Measurements from ENCODE around the gene EPS8L2. TPM values are rescaled to one million over a fixed set of nuclear protein-coding genes. Genes with fewer than 3 reads are reported as not detected.

EPS8L2 gene
- total RNA-seq, 2 donors from 2014 or later, result 92.1 to 114 TPM

- Histone ChIP-seq H3K9me3 (no peaks in the 10 kb centered on the region), H3K36me3 (peaks cover 12 to 25% of the 10 kb centered on the region in 2 donors), H3K27ac (no peak overlapping the region), H3K4me3 (no peak overlapping the region), H3K4me1 (replicated peaks) (no peaks in the 10 kb centered on the region), H3K27me3 (replicated peaks; ENCODE audit: insufficient read depth) (no peaks in the 10 kb centered on the region)
- intact Hi-C loops (cut with DNase I), result no loop called here
- no peak for DNase-seq (ENCODE audit: low spot score)
- TF ChIP-seq POLR2A (IDR thresholded peaks at IDR 0.05) (no peak), CTCF (IDR thresholded peaks at IDR 0.05) (no peak), POLR2AphosphoS5 (IDR thresholded peaks at IDR 0.05) (no peak)
- 89% methylated on average over 2 of the region's 2 CpGs for WGBS
These were observed 60.8 kb downstream of the EPS8L2 start for GRCh38 chr11:766936-767210.

DNA sequence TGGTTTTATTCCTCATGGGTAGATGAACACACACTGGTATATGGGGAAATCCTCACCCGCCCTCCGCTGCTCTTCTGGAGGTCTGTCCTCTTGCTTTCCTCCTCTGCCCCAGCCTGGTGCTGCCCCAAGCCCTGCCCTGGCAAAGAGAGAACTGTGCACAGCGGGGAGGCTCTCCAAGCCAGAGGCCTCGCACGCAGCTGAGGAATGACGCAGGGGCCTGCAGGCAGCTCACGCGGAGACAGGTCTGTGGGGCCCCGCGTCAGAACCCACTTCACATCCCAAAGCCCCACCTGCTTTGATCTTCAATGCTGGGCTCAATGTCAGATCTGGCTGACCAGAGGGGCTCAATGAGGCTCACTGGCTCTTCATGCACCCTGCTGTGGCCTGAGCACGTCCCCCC, 61.2 kb downstream of the EPS8L2 start:
- Histone ChIP-seq H3K27me3 (replicated peaks; ENCODE audit: insufficient read depth) (no peaks in the 10 kb centered on the region), H3K36me3 (peaks cover 12 to 25% of the 10 kb centered on the region in 2 donors), H3K4me1 (replicated peaks) (no peaks in the 10 kb centered on the region), H3K27ac (no peak overlapping the region), H3K9me3 (no peaks in the 10 kb centered on the region), H3K4me3 (no peak overlapping the region)
- no peak for DNase-seq (ENCODE audit: low spot score)
- TF ChIP-seq CTCF (IDR thresholded peaks at IDR 0.05) (no peak), POLR2AphosphoS5 (IDR thresholded peaks at IDR 0.05) (no peak), POLR2A (IDR thresholded peaks at IDR 0.05) (no peak)
- 93% methylated on average over 11 of the region's 11 CpGs for WGBS
- intact Hi-C loops (cut with DNase I), result no loop called here

GRCh38 chr11:769887-770641, 64.0 kb downstream of the EPS8L2 start:
- no peak for TF ChIP-seq POLR2A (IDR thresholded peaks at IDR 0.05)
- TF ChIP-seq CTCF (IDR thresholded peaks at IDR 0.05), result no peak
- no peak for TF ChIP-seq POLR2AphosphoS5 (IDR thresholded peaks at IDR 0.05)
- intact Hi-C loops (cut with DNase I), result no loop called here

GRCh38 chr11:770642-771616, 64.9 kb downstream of the EPS8L2 start:
- Histone ChIP-seq H3K27me3 (replicated peaks; ENCODE audit: insufficient read depth) (no peaks in the 10 kb centered on the region), H3K9me3 (no peaks in the 10 kb centered on the region), H3K36me3 (peaks cover 0 to 7% of the 10 kb centered on the region in 2 donors), H3K27ac (no peak overlapping the region), H3K4me3 (no peak overlapping the region), H3K4me1 (replicated peaks) (no peaks in the 10 kb centered on the region)
- TF ChIP-seq POLR2A (IDR thresholded peaks at IDR 0.05), result no peak
- no peak for TF ChIP-seq CTCF (IDR thresholded peaks at IDR 0.05)
- no peak for TF ChIP-seq POLR2AphosphoS5 (IDR thresholded peaks at IDR 0.05)
- WGBS, result 89% methylated on average over 32 of the region's 32 CpGs
- intact Hi-C loops (cut with DNase I), result no loop called here
- no peak for DNase-seq (ENCODE audit: low spot score)

More at GRCh38 chr11:769887-770641, 64.0 kb downstream of the EPS8L2 start:
- Histone ChIP-seq H3K36me3 (peaks cover 1 to 7% of the 10 kb centered on the region in 2 donors), H3K27me3 (replicated peaks; ENCODE audit: insufficient read depth) (no peaks in the 10 kb centered on the region), H3K27ac (no peak overlapping the region), H3K4me3 (no peak overlapping the region), H3K4me1 (replicated peaks) (no peaks in the 10 kb centered on the region), H3K9me3 (no peaks in the 10 kb centered on the region)
- DNase-seq (ENCODE audit: low spot score), result no peak
- WGBS, result 83% methylated on average over 23 of the region's 23 CpGs

Data from prostate gland (tissue), 2 donors.